Brain microvascular endothelial cell (primary cell): ENCODE data around the gene CYP27C1.

Experiments
- DNase-seq: peaks from one replicate; pipeline ENCODE4 v3.0.0-alpha.2; 2020
- H3K27ac ChIP-seq: fragments of 250-450 bp; sonication (Bioruptor Pico); 2 replicates; pipeline ENCODE4 v1.5.1; 2020; ENCODE audit warnings: mild to moderate bottlenecking, moderate library complexity
- H3K27me3 ChIP-seq: fragments of 250-450 bp; sonication (Bioruptor Pico); replicated peaks from 2 replicates; pipeline ENCODE4 v1.5.1; 2020; ENCODE audit warnings: mild to moderate bottlenecking
- H3K36me3 ChIP-seq: fragments of 250-450 bp; sonication (Bioruptor Pico); replicated peaks from 2 replicates; pipeline ENCODE4 v1.5.1; 2020; ENCODE audit warnings: mild to moderate bottlenecking
- H3K4me3 ChIP-seq: 2 replicates; pipeline ENCODE4 v1.5.1; 2011; ENCODE audit warnings: low read depth, mild to moderate bottlenecking, control low read depth, low read length, moderate library complexity
- CTCF ChIP-seq: IDR thresholded peaks from 2 replicates; pipeline ENCODE4 v1.5.1; 2011; ENCODE audit warnings: low read depth, mild to moderate bottlenecking, moderate library complexity, low read length, control low read depth, inconsistent platforms; ENCODE audit errors: missing control alignments
- in situ Hi-C: cut with HindIII; loops from 2 replicates; pipeline ENCODE4 v1.10.0; 2017; ENCODE audit warnings: low sequenced_read_pairs, low pct_ligation_motif_present

CYP27C1 gene

GRCh38 chr2:127157651-127158485 is 62.2 kb downstream of the CYP27C1 start:
- TF ChIP-seq CTCF = peak; percentile 70
- no peaks in the 10 kb centered on the region for H3K27me3 ChIP-seq
- H3K36me3 ChIP-seq = no peaks in the 10 kb centered on the region
- no peak for DNase-seq
- no peak overlapping the region for H3K4me3 ChIP-seq
- no peak overlapping the region for H3K27ac ChIP-seq
- in situ Hi-C loops = no loop called here

- no peaks in the 10 kb centered on the region for H3K27me3 ChIP-seq
- no peak overlapping the region for H3K4me3 ChIP-seq
- no peaks in the 10 kb centered on the region for H3K36me3 ChIP-seq
- in situ Hi-C loops = no loop called here
- H3K27ac ChIP-seq = no peak overlapping the region
- no peak for TF ChIP-seq CTCF
- DNase-seq = no peak
Measured at GRCh38 chr2:127157114-127157513, 63.0 kb downstream of the CYP27C1 start.

GRCh38 chr2:127155947-127156346 is 64.2 kb downstream of the CYP27C1 start:
- DNase-seq = no peak
- no peak for TF ChIP-seq CTCF
- Histone ChIP-seq H3K36me3 (no peaks in the 10 kb centered on the region), H3K27ac (no peak overlapping the region), H3K4me3 (no peak overlapping the region), H3K27me3 (no peaks in the 10 kb centered on the region)
- in situ Hi-C loops = no loop called here

- no peak for DNase-seq
- in situ Hi-C loops = no loop called here
- Histone ChIP-seq H3K36me3 (no peaks in the 10 kb centered on the region), H3K4me3 (no peak overlapping the region), H3K27me3 (no peaks in the 10 kb centered on the region), H3K27ac (no peak overlapping the region)
- TF ChIP-seq CTCF = no peak
Measured at GRCh38 chr2:127155028-127155581, 65.0 kb downstream of the CYP27C1 start.

GRCh38 chr2:127154396-127154795 is 65.7 kb downstream of the CYP27C1 start:
- DNase-seq = no peak
- no peak overlapping the region for H3K4me3 ChIP-seq
- in situ Hi-C loops = no loop called here
- peak overlapping the region; percentile 28 for H3K27ac ChIP-seq
- H3K27me3 ChIP-seq = no peaks in the 10 kb centered on the region
- no peak for TF ChIP-seq CTCF
- H3K36me3 ChIP-seq = no peaks in the 10 kb centered on the region
